SK-N-SH treated with all-trans-retinoic acid at 6 μM for 48 hours (cell line): Measurements from ENCODE around the gene RCCD1.

Source experiments
- ARNTL ChIP-seq: fragments of 450-650 bp; formaldehyde crosslinking; IDR thresholded peaks from 2 replicates; pipeline ENCODE4 v1.5.0; 2020; ENCODE audit warnings: low read depth, mild to moderate bottlenecking, moderate library complexity, borderline replicate concordance
- RARB ChIP-seq: fragments of 250-450 bp; sonication (Bioruptor Pico); IDR thresholded peaks from 2 replicates; pipeline ENCODE4 v1.8.0; 2021; ENCODE audit warnings: mild to moderate bottlenecking, moderate library complexity
- ZFP30 ChIP-seq: fragments of 450-650 bp; formaldehyde crosslinking; IDR thresholded peaks from 2 replicates; pipeline ENCODE4 v1.5.0; 2022; ENCODE audit warnings: mild to moderate bottlenecking, moderate library complexity
- TF ChIP-seq, protein P1 (sequence below): fragments of 250-450 bp; sonication (Bioruptor Pico); IDR thresholded peaks from 2 replicates; pipeline ENCODE4 v1.8.0; 2020; ENCODE audit warnings: mild to moderate bottlenecking, moderate library complexity, borderline replicate concordance

DNA sequence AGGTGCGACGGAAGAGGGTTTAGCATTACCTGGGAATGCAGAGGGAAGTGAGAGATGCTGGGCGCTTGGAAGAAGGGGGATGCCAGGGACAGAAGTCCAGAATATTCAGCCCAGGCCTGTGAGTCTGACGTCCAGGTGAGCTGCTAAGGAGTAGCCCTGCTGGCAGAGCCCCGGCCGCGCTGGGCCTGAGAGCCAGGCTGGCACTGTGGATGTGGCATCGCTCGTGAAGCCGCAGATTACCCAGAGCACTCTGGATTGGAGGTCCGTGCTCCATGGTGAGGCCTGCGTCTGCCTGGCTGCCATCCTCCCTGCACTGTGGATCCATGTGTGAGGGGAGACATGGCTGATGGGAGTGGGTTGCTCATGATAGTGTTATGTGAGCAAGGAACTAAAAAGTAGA, 37.1 kb upstream of the RCCD1 start:
- TF ChIP-seq RARB (CRISPR knock-in tag) (no peak), ARNTL (CRISPR knock-in tag) (no peak), ZFP30 (CRISPR knock-in tag) (no peak)
- TF ChIP-seq, protein P1, sequence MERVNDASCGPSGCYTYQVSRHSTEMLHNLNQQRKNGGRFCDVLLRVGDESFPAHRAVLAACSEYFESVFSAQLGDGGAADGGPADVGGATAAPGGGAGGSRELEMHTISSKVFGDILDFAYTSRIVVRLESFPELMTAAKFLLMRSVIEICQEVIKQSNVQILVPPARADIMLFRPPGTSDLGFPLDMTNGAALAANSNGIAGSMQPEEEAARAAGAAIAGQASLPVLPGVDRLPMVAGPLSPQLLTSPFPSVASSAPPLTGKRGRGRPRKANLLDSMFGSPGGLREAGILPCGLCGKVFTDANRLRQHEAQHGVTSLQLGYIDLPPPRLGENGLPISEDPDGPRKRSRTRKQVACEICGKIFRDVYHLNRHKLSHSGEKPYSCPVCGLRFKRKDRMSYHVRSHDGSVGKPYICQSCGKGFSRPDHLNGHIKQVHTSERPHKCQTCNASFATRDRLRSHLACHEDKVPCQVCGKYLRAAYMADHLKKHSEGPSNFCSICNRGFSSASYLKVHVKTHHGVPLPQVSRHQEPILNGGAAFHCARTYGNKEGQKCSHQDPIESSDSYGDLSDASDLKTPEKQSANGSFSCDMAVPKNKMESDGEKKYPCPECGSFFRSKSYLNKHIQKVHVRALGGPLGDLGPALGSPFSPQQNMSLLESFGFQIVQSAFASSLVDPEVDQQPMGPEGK (CRISPR knock-in tag): no peak
